ENCODE data around the gene KRT82.

DNA sequence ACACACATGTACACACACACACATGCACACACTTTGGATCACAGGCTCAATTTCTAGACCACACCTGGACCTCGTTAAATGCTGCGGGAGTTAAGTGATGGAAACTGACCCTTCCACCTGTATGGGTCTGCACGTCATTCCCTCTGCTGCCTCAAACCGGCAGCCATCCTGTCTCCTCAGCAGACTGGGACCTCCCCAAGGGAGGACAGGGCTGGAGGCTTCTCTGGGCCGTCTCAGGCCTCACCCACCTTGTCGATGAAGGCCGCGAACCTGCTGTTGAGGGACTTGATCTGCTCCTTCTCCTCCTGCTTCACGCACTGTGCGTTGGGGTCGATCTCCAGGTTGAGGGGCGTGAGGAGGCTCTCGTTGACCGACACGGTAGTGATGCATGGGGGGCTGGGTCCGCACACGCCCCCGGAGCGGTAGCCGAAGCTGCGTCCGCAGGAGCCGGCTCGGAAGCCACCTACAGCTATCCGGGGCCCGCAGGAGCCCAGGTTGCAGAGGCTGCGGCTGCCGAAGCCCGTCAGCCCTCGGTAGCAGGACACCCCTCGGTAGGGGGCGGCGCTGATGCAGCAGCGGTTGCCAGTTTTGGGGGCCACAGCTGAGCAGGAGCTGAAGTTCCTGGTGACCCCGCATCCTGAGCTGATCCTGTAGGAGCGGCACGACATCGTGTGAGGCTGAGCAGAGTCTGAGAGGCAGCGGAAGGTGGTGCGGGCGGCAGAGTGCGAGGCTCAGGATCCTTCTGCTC is 39.2 kb downstream of the KRT82 start, which contains the start of gene KRT85:
- TF ChIP-seq, protein P1, sequence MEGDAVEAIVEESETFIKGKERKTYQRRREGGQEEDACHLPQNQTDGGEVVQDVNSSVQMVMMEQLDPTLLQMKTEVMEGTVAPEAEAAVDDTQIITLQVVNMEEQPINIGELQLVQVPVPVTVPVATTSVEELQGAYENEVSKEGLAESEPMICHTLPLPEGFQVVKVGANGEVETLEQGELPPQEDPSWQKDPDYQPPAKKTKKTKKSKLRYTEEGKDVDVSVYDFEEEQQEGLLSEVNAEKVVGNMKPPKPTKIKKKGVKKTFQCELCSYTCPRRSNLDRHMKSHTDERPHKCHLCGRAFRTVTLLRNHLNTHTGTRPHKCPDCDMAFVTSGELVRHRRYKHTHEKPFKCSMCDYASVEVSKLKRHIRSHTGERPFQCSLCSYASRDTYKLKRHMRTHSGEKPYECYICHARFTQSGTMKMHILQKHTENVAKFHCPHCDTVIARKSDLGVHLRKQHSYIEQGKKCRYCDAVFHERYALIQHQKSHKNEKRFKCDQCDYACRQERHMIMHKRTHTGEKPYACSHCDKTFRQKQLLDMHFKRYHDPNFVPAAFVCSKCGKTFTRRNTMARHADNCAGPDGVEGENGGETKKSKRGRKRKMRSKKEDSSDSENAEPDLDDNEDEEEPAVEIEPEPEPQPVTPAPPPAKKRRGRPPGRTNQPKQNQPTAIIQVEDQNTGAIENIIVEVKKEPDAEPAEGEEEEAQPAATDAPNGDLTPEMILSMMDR (IDR thresholded peaks at IDR 0.05; ENCODE audit: low read depth, low read length): no peak
- TF ChIP-seq EZH2phosphoT487 (IDR thresholded peaks at IDR 0.05; ENCODE audit: low read depth): no peak

Data from OCI-LY3 (cell line).